H7 (cell line): ENCODE results near the gene DGKD. TPM values are rescaled to one million over a fixed set of nuclear protein-coding genes. Genes with fewer than 3 reads are reported as not detected.
A peak's percentile ranks its signal among the peaks of the same experiment; 100 is the strongest.

Source experiments
- DNase-seq: peaks from one replicate; pipeline ENCODE4 v3.0.0; 2012
- H3K27me3 ChIP-seq: 2 replicates; pipeline ENCODE4 v1.6.0; 2011; ENCODE audit warnings: mild to moderate bottlenecking, low read length; ENCODE audit not compliant: control insufficient read depth, insufficient read depth
- H3K36me3 ChIP-seq: replicated peaks from 2 replicates; pipeline ENCODE4 v1.5.1; 2011; ENCODE audit warnings: low read length; ENCODE audit not compliant: control insufficient read depth, insufficient read depth
- H3K4me3 ChIP-seq: 2 replicates; pipeline ENCODE4 v1.5.1; 2011; ENCODE audit warnings: low read depth, mild to moderate bottlenecking, control low read depth, low read length, moderate library complexity; ENCODE audit not compliant: insufficient read depth
- total RNA-seq: library from RNA; depleted of rRNA; stranded (reverse); fragments of >200 nt; shearing (Covaris generic); gene quantifications from 2 replicates; pipeline ENCODE4 v1.2.3, GENCODE V29; 2014

DGKD gene
- total RNA-seq, 1 experiment from 2014 or later: 10.3 TPM

GRCh38 chr2:233469261-233470010 lies 115.1 kb downstream of the DGKD start:
- no peaks in the 10 kb centered on the region for H3K27me3 ChIP-seq
- no peak for DNase-seq
- H3K4me3 ChIP-seq: no peak overlapping the region
- no peaks in the 10 kb centered on the region; the same call in 1 of the 2 replicates for H3K36me3 ChIP-seq

GRCh38 chr2:233470011-233470687 lies 115.9 kb downstream of the DGKD start:
- H3K36me3 ChIP-seq: no peaks in the 10 kb centered on the region; the same call in 1 of the 2 replicates
- no peak for DNase-seq
- H3K4me3 ChIP-seq: no peak overlapping the region
- H3K27me3 ChIP-seq: no peaks in the 10 kb centered on the region

GRCh38 chr2:233470839-233471238 lies 116.5 kb downstream of the DGKD start:
- DNase-seq: no peak
- H3K36me3 ChIP-seq: no peaks in the 10 kb centered on the region; the same call in 1 of the 2 replicates
- no peak overlapping the region for H3K4me3 ChIP-seq
- H3K27me3 ChIP-seq: no peaks in the 10 kb centered on the region

- DNase-seq: peak; percentile 28
- no peaks in the 10 kb centered on the region for H3K27me3 ChIP-seq
- H3K4me3 ChIP-seq: no peak overlapping the region
- H3K36me3 ChIP-seq: no peaks in the 10 kb centered on the region; the same call in 1 of the 2 replicates
Measured at GRCh38 chr2:233471291-233472035, 117.2 kb downstream of the DGKD start.

GRCh38 chr2:233473386-233473791 lies 119.1 kb downstream of the DGKD start:
- Histone ChIP-seq H3K27me3 (no peaks in the 10 kb centered on the region), H3K4me3 (no peak overlapping the region), H3K36me3 (no peaks in the 10 kb centered on the region)
- peak; percentile 40 for DNase-seq

- H3K36me3 ChIP-seq: no peaks in the 10 kb centered on the region
- no peak overlapping the region for H3K4me3 ChIP-seq
- no peaks in the 10 kb centered on the region for H3K27me3 ChIP-seq
- no peak for DNase-seq
Measured at GRCh38 chr2:233473878-233474277, 119.6 kb downstream of the DGKD start.

- DNase-seq: peak; percentile 75
- no peaks in the 10 kb centered on the region for H3K27me3 ChIP-seq
- H3K36me3 ChIP-seq: no peaks in the 10 kb centered on the region
- H3K4me3 ChIP-seq: no peak overlapping the region
Measured at GRCh38 chr2:233474308-233475160, 120.2 kb downstream of the DGKD start.

GRCh38 chr2:233476063-233476410 lies 121.7 kb downstream of the DGKD start:
- no peak overlapping the region for H3K4me3 ChIP-seq
- no peaks in the 10 kb centered on the region for H3K27me3 ChIP-seq
- no peaks in the 10 kb centered on the region for H3K36me3 ChIP-seq
- DNase-seq: no peak

- Histone ChIP-seq H3K4me3 (no peak overlapping the region), H3K27me3 (no peaks in the 10 kb centered on the region), H3K36me3 (no peaks in the 10 kb centered on the region)
- DNase-seq: peak; percentile 52
Measured at GRCh38 chr2:233476651-233477547, 122.6 kb downstream of the DGKD start.

- peak; percentile 42 for DNase-seq
- Histone ChIP-seq H3K36me3 (no peaks in the 10 kb centered on the region), H3K4me3 (no peak overlapping the region), H3K27me3 (no peaks in the 10 kb centered on the region)
Measured at GRCh38 chr2:233477548-233478433, 123.5 kb downstream of the DGKD start.

- Histone ChIP-seq H3K27me3 (no peaks in the 10 kb centered on the region), H3K4me3 (no peak overlapping the region), H3K36me3 (no peaks in the 10 kb centered on the region)
- DNase-seq: peak; percentile 61
Measured at GRCh38 chr2:233479616-233480489, 125.6 kb downstream of the DGKD start.
